ENCODE data around the gene KRTAP4-11.
"Not testable (repeated sequence)": the region's sequence is repeated elsewhere in the genome, so short reads cannot be mapped to it uniquely, and the experiment has no call there.

KRTAP4-11 gene

DNA sequence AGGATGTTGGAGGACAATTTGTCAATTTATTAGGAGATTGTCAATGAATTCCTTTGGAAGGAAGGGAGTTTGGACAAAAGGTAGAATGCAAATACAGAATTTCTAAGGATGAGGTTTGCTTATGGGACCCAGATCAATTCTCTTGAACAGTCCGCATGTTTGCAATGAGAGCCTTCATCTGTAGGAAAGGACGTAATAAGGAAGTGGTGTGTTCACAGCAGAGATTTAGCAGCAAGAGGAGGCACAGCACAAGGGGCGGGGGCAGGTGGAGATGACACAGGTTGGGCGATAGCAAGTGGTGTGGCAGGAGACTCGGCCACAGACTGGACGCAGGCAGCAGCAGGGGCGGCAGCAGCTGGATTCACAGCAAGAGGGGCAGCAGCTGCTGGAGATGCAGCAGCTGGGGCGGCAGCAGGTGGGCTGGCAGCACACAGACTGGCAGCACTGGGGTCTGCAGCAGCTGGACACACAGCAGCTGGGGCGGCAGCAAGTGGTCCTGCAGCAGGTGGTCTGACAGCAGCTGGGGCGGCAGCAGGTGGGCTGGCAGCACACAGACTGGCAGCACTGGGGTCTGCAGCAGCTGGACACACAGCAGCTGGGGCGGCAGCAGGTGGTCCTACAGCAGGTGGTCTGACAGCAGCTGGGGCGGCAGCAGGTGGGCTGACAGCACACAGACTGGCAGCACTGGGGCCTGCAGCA, 5.3 kb upstream of the KRTAP4-11 start:
- not testable (repeated sequence) for DNase-seq

DNA sequence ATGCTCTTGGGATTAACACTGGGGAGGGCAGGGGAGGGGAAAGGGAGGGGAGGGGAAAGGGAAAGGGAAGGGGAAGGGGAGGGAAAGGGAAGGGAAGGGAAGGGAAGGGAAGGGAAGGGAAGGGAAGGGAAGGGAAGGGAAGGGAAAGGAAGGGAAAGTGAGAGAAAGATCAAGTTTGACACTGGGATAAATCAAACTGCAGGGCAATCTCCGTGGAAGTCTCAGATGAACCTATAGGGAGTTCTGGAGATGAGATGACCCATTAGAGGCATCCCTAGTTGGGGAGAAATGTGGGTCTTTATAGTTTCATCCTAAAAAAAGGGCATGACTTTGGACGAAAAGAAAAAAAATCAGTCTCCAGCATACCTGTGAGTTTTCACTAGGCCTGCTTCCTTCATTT, 3.6 kb upstream of the KRTAP4-11 start:
- no peak for DNase-seq

DNA sequence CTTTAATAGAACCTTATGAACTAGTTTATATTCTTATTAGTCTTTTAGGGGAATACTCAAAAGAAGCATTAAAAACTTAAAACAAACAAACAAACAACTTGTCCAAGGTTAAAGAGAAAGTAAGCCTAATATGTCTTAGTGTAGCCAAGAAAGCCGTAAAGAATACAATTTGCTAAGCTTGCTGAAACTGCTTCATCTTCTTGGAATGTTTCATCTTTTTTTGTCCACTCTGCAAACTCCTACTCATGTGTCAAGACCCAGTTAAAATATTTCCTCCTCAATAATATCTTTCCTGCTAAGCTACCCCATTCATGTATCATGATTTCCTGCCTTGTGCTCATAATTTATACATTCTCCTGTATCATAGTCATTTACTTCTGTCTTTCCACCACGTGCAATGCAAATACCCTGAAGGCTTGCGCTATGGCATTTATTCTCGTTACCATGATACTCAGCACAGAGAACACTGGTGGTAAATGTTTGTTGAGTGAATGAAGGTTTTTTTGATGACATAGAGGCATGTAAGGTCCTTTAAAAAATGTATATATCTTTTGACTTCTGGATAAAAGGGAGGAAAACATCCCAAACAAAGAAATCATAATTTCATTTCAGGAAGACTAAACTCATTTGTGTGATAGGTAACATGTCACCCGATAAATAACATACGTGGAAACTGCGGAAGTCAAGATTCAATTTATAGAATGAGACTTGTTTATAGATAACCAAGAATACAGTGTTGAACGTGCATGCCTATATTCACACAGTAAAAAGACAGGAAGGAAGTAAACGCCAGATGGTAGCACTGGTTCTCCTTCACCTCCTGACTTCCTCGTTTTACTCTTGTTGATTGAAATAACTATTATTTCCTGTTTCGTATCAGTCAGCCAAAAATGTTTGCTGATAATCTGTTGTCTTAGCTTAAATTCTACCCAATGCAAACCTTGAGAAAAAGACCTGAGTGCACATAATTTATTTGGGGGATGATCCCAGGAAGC, 1.8 kb upstream of the KRTAP4-11 start:
- DNase-seq, result peak; percentile 29

DNA sequence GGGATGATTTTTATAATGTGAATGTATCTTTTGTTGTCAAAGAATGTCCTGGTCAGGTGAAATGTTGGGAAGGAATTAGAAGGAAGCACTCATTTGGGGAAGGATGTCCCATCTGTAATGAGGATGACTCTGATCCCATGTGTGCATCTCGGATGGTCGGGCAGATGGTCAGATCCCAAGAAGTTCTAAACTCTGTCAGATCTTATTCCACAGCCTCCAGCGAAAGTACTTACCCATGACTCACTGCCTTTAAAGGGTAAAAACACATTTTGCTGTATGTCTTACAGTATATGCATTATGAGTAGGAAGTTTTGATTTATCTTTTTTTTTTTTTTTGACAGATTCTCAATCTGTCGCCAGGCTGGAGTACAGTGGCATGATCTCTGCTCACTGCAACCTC, 548 bp upstream of the KRTAP4-11 start:
- DNase-seq, result no peak

DNA sequence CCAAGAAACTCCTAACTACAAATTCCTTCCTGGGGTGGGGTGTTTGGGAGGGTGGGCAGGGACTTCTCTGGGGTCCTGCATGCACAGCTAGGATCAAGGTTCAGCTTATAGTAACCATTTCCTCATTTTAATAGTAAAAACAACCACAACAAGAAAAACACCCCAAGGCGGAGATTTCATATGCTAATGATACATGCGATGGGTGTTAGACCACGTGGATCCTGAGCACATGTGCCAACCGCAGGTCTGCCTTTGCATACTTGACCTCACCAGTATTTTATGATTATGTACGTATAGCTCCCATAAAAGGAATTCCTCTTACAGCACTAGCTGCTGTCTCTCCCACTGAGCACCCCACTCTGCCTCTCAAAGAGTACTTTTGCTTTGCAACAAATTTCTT, 1.9 kb downstream of the KRTAP4-11 start:
- no peak for DNase-seq

DNA sequence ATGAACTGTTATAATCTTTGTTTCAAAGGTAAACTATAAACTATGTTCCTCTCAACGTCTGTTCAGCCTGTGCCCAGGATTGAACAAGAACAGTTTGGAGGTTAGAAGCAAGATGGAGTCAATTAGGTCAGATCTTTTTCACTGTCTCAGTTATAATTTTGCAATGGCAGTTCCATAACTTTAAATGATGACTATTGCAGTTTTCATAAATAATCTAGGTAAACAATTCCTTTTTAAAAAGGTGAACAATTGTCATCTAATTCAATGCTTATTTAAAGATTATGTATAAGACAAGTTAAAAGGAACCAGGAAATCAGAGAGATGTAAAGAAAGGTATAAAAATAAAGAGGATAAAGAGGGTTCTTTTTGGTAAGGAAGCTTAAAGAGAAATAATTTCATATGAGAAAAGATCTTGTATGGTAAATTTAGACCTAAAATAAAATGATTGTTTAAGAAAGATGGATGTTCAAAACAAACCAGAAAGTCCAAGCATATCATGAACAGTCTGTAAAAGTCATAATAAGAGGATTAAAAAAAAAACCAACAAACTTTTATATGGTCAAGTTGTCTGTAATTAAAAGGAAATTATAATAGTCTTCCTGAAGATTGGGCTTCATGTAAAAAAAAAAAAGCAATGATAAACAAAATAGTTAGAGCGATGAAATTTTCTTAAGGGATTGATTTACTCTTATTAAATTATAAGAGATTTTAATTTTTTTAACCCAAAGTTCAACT, 6.9 kb downstream of the KRTAP4-11 start:
- DNase-seq, result no peak

DNA sequence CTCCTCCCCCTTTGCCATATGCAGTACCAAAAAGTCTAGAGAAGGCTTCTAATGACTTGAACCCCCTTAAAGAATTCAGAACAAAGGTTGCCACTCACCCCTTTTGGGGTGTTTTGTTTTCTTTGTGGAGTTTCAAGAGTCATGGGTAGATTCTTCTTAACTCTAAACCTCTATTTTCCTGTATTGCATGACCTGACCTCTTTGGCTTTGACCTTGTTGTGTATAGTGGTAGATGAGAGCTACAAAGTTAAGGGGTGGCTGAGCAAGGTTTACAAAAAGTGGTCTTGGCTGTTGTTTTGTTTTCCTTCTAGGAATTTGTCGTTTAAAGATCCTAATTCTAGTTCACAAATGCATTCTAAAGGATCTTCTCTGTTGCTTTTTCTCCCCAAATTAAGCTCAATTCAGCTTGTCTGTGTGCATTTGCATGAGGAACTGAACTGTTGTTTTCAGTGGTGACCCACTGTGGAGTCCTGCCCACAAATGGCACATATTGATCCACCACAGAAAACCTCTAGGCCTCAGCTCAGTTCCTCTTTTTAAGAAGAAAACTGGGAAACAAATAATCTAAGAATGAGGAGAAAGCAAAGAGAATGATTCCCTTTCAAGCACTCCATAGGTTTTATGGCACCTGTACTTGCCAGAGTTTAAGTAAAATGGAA, 9.3 kb downstream of the KRTAP4-11 start:
- DNase-seq, result not testable (repeated sequence)

DNA sequence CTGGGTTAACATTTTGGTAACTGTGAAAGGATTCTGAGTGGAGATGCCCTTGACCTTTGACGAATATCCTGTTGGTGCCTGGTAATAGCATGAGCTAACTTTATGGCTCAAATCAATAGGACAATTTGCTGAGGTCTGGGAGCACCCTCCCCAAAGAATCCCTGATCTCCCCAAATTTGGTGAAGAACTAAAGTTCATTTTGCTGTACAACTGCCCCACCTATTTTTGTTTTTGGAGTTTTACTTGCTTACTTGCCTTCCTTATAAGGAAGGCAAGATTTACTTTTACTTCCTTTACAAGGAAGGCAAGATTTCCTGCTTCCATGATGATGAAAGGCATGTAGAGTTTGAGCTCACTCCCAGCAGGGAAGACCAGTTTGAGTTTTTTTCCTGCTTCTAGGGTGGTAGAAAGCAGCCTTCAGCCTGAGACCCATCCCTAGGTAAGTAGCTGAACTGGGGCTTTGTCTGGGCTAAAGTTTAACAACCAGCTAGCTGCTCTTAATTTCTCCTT, 10.2 kb downstream of the KRTAP4-11 start:
- no peak for DNase-seq

DNA sequence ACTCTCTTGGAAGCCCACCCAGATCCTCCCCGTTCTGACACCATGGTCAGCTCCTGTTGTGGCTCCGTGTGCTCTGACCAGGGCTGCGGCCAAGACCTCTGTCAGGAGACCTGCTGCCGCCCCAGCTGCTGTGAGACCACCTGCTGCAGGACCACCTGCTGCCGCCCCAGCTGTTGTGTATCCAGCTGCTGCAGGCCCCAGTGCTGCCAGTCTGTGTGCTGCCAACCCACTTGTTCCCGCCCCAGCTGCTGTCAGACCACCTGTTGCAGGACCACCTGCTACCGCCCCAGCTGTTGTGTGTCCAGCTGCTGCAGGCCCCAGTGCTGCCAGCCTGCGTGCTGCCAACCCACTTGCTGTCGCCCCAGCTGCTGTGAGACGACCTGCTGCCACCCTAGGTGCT, 12.8 kb downstream of the KRTAP4-11 start, which contains the start of gene KRTAP4-9:
Gene KRTAP4-9, plus strand, starts transcription at position 43 of the 400 bp plus-strand sequence. Its CDS starts 0 bp downstream, at position 43.
- not testable (repeated sequence) for DNase-seq

DNA sequence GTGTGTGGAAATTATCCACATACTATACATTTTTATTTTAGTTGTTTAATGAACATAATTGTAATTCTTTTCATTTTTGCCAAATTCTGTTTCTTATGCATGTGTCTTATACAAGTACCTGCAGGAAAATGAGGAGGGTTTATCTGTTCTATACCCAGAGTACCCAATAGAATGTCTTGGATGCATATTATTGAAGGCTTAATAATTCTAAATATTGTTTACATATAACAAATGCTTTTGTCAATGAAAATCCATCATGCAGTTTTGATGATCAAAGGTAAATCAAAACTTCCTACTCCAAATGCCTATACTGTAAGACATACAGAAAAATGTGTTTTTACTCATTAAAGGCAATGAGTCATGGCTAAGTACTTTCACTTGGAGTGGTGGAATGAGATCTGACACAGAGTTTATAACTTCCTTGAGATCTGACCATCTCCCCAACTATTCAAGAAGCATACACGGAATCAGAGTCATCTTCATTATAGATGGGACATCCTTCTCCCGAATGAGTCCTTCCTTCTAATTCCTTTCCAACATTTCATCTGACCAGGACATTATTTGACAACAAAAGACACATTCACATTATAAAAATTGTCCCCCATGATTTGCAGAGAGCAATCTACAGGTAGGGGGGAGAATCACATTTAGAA, 13.7 kb downstream of the KRTAP4-11 start:
- not testable (repeated sequence) for DNase-seq

DNA sequence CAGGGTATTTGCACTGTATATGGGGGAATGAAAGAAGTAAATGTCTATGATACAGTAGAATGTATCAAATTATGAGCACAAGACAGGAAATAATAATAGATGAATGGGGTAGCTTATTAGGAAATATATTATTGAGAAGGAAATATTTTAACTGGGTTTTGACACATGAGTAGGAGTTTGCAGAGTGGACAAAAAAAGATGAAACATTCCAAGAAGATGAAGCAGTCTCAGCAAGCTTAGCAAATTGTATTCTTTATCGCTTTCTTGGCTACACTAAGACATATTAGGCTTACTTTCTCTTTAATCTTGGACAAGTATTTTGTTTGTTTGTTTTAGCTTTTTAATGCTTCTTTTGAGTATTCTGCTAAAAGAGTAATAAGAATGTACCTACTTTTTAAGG, 14.3 kb downstream of the KRTAP4-11 start:
- no peak for DNase-seq

DNA sequence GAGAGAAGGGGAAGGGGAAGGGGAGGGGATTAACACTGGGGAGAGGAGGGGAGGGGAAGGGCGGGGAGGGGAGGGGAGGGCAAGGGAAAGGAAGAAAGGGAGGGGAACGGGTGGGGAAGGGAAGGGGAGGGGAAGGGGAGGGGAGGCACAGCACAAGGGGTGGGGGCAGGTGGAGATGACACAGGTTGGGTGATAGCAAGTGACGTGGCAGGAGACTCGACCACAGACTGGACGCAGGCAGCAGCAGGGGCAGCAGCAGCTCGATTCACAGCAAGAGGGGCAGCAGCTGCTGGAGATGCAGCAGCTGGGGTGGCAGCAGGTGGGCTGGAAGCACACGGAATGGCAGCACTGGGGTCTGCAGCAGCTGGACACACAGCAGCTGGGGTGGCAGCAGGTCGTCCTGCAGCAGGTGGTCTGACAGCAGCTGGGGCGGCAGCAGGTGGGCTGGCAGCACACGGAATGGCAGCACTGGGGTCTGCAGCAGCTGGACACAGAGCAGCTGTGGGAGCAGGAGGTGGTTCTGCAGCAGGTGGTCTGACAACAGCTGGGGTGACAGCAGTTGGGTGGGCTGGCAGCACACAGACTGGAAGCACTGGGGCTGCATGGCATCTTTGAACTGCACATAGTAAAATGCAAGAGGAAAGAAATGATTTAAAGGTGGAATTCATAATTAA, 16.4 kb downstream of the KRTAP4-11 start, which contains the start of gene KRTAP4-16:
Gene KRTAP4-16, minus strand, starts transcription at position 624 of the 674 bp plus-strand sequence. Its CDS starts 0 bp downstream, at position 624.
- no peak for DNase-seq

DNA sequence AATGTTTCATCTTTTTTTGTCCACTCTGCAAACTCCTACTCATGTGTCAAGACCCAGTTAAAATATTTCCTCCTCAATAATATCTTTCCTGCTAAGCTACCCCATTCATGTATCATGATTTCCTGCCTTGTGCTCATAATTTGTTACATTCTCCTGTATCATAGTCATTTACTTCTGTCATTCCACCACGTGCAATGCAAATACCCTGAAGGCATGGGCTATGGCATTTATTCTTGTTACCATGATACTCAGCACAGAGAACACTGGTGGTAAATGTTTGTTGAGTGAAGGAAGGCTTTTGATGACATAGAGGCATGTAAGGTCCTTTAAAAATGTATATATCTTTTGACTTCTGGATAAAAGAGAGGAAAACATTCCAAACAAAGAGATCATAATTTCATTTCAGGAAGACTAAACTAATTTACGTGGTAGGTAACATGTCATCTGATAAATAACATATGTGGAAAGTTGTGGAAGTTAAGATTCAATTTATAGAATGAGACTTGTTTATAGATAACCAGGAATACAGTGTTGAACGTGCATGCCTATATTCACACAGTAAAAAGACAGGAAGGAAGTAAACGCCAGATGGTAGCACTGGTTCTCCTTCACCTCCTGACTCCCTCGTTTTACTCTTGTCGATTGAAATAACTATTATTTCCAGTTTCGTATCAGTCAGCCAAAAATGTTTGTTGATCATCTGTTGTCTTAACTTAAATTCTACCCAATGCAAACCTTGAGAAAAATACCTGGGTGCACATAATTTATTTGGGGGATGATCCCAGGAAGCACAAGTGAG, 18.3 kb downstream of the KRTAP4-11 start:
- DNase-seq, result not testable (repeated sequence)

DNA sequence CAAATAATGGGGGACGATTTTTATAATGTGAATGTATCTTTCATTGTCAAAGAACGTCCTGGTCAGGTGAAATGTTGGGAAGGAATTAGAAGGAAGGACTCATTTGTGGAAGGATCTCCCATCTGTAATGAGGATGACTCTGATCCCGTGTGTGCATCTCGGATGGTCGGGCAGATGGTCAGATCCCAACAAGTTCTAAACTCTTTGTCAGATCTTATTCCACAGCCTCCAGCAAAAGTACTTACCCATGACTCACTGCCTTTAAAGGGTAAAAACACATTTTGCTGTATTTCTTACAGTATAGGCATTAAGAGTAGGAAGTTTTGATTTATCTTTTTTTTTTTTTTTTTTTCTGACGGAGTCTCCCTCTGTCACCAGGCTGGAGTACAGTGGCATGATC, 19.7 kb downstream of the KRTAP4-11 start:
- no peak for DNase-seq

DNA sequence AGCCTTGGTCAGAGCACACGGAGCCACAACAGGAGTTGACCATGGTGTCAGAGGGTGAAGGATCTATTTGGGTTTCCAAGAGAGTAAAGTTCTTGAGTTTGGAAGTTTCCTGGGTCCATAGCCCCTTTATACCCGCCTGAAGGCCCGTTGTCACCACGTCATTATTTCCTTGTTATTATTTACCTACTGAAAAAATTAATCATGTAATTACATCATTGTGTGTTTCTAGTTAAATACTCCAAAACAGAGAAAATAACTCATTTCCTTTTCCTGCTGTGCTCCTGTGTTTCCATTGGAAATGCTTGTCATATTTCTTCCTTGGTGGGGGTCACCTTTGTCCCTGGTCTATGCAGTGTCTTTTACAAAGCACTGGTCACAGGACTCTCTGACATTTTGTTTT, 20.1 kb downstream of the KRTAP4-11 start, which contains the start of gene KRTAP4-8:
Gene KRTAP4-8, minus strand, starts transcription at position 101 of the 400 bp plus-strand sequence. Its CDS starts 58 bp downstream, at position 43.
- no peak for DNase-seq

DNA sequence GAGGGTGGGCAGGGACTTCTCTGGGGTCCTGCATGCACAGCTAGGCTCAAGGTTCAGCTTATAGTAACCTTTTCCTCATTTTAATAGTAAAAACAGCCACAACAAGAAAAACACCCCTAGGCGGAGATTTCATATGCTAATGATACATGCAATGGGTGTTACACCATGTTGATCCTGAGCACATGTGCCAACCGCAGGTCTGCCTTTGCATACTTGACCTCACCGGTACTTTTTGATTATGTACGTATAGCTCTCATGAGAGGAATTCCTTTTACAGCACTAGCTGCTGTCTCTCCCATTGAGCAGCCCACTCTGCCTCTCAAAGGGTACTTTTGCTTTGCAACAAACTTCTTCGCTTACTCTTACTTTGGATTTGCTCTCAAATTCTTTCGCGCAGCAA, 22.1 kb downstream of the KRTAP4-11 start:
- DNase-seq, result no peak

DNA sequence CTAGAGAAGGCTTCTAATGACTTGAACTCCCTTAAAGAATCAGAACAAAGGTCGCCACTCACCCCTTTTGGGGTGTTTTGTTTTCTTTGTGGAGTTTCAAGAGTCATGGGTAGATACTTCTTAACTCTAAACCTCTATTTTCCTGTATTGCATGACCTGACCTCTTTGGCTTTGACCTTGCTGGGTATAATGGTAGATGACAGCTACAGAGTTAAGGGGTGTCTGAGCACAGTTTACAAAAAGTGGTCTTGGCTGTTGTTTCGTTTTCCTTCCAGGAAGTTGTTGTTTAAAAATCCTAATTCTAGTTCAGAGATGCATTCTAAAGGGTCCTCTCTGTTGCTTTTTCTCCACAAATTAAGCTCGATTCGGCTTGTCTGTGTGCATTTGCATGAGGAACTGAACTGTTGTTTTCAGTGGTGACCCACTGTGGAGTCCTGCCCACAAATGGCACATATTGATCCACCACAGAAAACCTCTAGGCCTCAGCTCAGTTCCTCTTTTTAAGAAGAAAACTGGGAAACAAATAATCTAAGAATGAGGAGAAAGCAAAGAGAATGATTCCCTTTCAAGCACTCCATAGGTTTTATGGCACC, 29.3 kb downstream of the KRTAP4-11 start:
- DNase-seq, result not testable (repeated sequence)

DNA sequence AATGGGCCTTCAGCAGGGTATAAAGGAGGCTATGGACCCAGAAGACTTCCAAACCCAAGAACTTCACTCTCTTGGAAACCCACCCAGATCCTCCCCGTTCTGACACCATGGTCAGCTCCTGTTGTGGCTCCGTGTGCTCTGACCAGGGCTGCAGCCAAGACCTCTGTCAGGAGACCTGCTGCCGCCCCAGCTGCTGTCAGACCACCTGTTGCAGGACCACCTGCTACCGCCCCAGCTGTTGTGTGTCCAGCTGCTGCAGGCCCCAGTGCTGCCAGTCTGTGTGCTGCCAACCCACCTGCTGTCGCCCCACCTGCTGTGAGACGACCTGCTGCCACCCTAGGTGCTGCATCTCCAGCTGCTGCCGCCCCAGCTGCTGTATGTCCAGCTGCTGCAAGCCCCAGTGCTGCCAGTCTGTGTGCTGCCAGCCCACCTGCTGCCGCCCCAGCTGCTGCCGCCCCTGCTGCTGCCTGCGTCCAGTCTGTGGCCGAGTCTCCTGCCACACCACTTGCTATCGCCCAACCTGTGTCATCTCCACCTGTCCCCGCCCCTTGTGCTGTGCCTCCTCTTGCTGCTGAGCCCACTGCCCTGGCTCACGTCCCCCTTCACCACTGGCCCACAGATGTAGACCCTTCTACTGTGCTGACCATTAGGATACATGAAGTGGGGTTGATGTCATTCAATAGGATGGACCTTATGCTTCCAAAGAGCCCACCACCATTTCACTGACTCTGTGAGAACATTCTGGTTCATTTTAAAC, 33.9 kb downstream of the KRTAP4-11 start, which contains the start of gene KRTAP4-7:
Gene KRTAP4-7, plus strand, starts transcription at position 51 of the 757 bp plus-strand sequence. Its CDS starts 57 bp downstream, at position 108.
- DNase-seq, result not testable (repeated sequence)
